Tibial nerve (tissue), 4 donors: ENCODE results near the gene VENTX. TPM values are rescaled to one million over a fixed set of nuclear protein-coding genes. Genes with fewer than 3 reads are reported as not detected.
A peak's percentile ranks its signal among the peaks of the same experiment; 100 is the strongest.

Experiments used
- DNase-seq, 2 donors: peaks; one replicate each; pipeline ENCODE4 v3.0.0-alpha.2; 2019; ENCODE audit warnings: low spot score in 2 of 2
- H3K27ac ChIP-seq, 4 donors: fragments of 200-600 bp; sonication (generic) in 3 of 4; one replicate each; pipeline ENCODE4 v1.5.1; 2017 to 2019; ENCODE audit warnings: mild to moderate bottlenecking in 1 of 4
- H3K27me3 ChIP-seq, 2 donors: fragments of 200-600 bp; sonication (generic) in 1 of 2; one replicate each; pipeline versions ENCODE4 v1.5.1 to v1.6.0; 2017 to 2019
- H3K36me3 ChIP-seq, 3 donors: fragments of 200-600 bp; sonication (generic); one replicate each; pipeline ENCODE4 v1.5.1; 2018 to 2019
- H3K4me1 ChIP-seq, 4 donors: fragments of 200-600 bp; sonication (generic) in 3 of 4; one replicate each; pipeline ENCODE4 v1.5.1; 2017 to 2019
- H3K4me3 ChIP-seq, 4 donors: fragments of 200-600 bp; sonication (generic) in 3 of 4; one replicate each; pipeline ENCODE4 v1.5.1; 2017 to 2019; ENCODE audit warnings: mild to moderate bottlenecking in 1 of 4, moderate library complexity in 1 of 4
- H3K9me3 ChIP-seq, 4 donors: fragments of 200-600 bp; sonication (generic) in 3 of 4; one replicate each; pipeline ENCODE4 v1.5.1; 2017 to 2019
- CTCF ChIP-seq, 5 experiments: fragments of 200-600 bp in 3 of 5; fragments of 450-650 bp in 2 of 5; sonication (generic) in 3 of 5; IDR thresholded peaks; one replicate each; pipeline ENCODE4 v1.5.1; 2016 to 2019; ENCODE audit warnings: antibody characterized with exemption in 5 of 5, mild to moderate bottlenecking in 3 of 5, moderate library complexity in 2 of 5
- EP300 ChIP-seq, 2 donors: sonication (generic); formaldehyde crosslinking; IDR thresholded peaks; one replicate each; pipeline ENCODE4 v1.6.1; 2017; ENCODE audit warnings: antibody characterized with exemption in 2 of 2, mild to moderate bottlenecking in 1 of 2
- POLR2A ChIP-seq, 2 donors: fragments of 450-650 bp; IDR thresholded peaks; one replicate each; pipeline ENCODE4 v1.6.1; 2017; ENCODE audit warnings: antibody characterized with exemption in 2 of 2, mild to moderate bottlenecking in 2 of 2, moderate library complexity in 2 of 2
- WGBS, 2 donors: methylation state at CpG; one replicate each; pipeline ENCODE4 v1.1.5; 2018; 5-methylcytosine and 5-hydroxymethylcytosine counted together
- total RNA-seq, 4 donors: library from RNA; depleted of rRNA; stranded (reverse); fragments of >200 nt; gene quantifications; one replicate each; pipeline ENCODE4 v1.1.0, GENCODE V29; 2016

Gene VENTX
- total RNA-seq, 4 donors from 2014 or later, result 2.5 to 10.5 (median 4.9) TPM

GRCh38 chr10:133255323-133255722, 17.7 kb downstream of the VENTX start:
- Histone ChIP-seq H3K27ac (no peak overlapping the region), H3K4me1 (peaks cover 0 to 34% (median 28%) of the 10 kb centered on the region in 4 donors), H3K9me3 (no peaks in the 10 kb centered on the region), H3K27me3 (peaks cover 0 to under 1% of the 10 kb centered on the region in 2 donors), H3K36me3 (no peaks in the 10 kb centered on the region), H3K4me3 (no peak overlapping the region)
- no peak for TF ChIP-seq CTCF (IDR thresholded peaks at IDR 0.05)
- TF ChIP-seq POLR2A (IDR thresholded peaks at IDR 0.05), result no peak
- no peak for TF ChIP-seq EP300 (IDR thresholded peaks at IDR 0.05)
- no peak for DNase-seq
- 95% methylated on average over 14 of the region's 15 CpGs; no CpG with 5 or more reads in 1 of the 2 donors for WGBS, 2 donors

- H3K27me3 ChIP-seq, result no peaks in the 10 kb centered on the region
- peak overlapping the region in 2 of 4 donors; percentile 13 to 27 for H3K4me3 ChIP-seq
- TF ChIP-seq CTCF (IDR thresholded peaks at IDR 0.05), result peak in 4 of 5 experiments; percentile 18 to 31 (median 24)
- TF ChIP-seq POLR2A (IDR thresholded peaks at IDR 0.05), result no peak
- TF ChIP-seq EP300 (IDR thresholded peaks at IDR 0.05), result no peak
- H3K36me3 ChIP-seq, result no peaks in the 10 kb centered on the region
- DNase-seq, result peak; percentile 56 to 63
- 6 to 9% methylated on average over 22 to 26 of the region's 27 CpGs for WGBS, 2 donors
- H3K4me1 ChIP-seq, result peaks cover 0 to 52% (median 38%) of the 10 kb centered on the region in 4 donors
- H3K9me3 ChIP-seq, result no peaks in the 10 kb centered on the region
- H3K27ac ChIP-seq, result peak overlapping the region in 3 of 4 donors; percentile 67 to 94 (median 77)
Measured at GRCh38 chr10:133257489-133258065, 19.9 kb downstream of the VENTX start.

- peak overlapping the region in 3 of 4 donors; percentile 67 to 94 (median 77) for H3K27ac ChIP-seq
- TF ChIP-seq CTCF (IDR thresholded peaks at IDR 0.05) (no peak), EP300 (IDR thresholded peaks at IDR 0.05) (no peak), POLR2A (IDR thresholded peaks at IDR 0.05) (no peak)
- H3K27me3 ChIP-seq, result no peaks in the 10 kb centered on the region
- H3K9me3 ChIP-seq, result no peaks in the 10 kb centered on the region
- no peak for DNase-seq
- WGBS, 2 donors, result 71 to 77% methylated on average over 10 to 15 of the region's 21 CpGs
- H3K36me3 ChIP-seq, result no peaks in the 10 kb centered on the region
- H3K4me1 ChIP-seq, result peaks cover 0 to 55% (median 39%) of the 10 kb centered on the region in 4 donors
- H3K4me3 ChIP-seq, result peak overlapping the region in 2 of 4 donors; percentile 13 to 27
Measured at GRCh38 chr10:133258066-133258817, 20.6 kb downstream of the VENTX start.

- Histone ChIP-seq H3K4me1 (peaks cover 0 to 55% (median 39%) of the 10 kb centered on the region in 4 donors), H3K27me3 (no peaks in the 10 kb centered on the region), H3K4me3 (no peak overlapping the region), H3K9me3 (no peaks in the 10 kb centered on the region), H3K36me3 (no peaks in the 10 kb centered on the region), H3K27ac (peak overlapping the region; percentile 2 to 94 (median 72))
- DNase-seq, result peak; percentile 78 to 85
- TF ChIP-seq POLR2A (IDR thresholded peaks at IDR 0.05) (peak in 1 of 2 donors; percentile 13), CTCF (IDR thresholded peaks at IDR 0.05) (no peak), EP300 (IDR thresholded peaks at IDR 0.05) (peak in 1 of 2 donors; percentile 77)
- 35 to 47% methylated on average over 18 to 23 of the region's 24 CpGs for WGBS, 2 donors
Measured at GRCh38 chr10:133258818-133259601, 21.4 kb downstream of the VENTX start.
